Activated CD4-positive, alpha-beta T cell treated with anti-CD3 and anti-CD28 coated beads for 36 hours (primary cell): Measurements from ENCODE around the gene KIAA0930. TPM values are rescaled to one million over a fixed set of nuclear protein-coding genes. Genes with fewer than 3 reads are reported as not detected.

ENCODE experiments used
- ATAC-seq: fragments of 200-7000 bp; cut with Tn5 transposase; one replicate; pipeline ENCODE4 v1.10.0; 2021; ENCODE audit warnings: mild to moderate bottlenecking, moderate library complexity
- CTCF ChIA-PET: fragments of 350-600 bp; sonication (Branson Sonifier 250); formaldehyde crosslinking; loops from one replicate; lab custom pipeline; 2021; ENCODE audit warnings: antibody characterized with exemption; lab: Charles Lee
- POLR2A ChIA-PET: fragments of 350-600 bp; sonication (Branson Sonifier 250); formaldehyde crosslinking; loops from one replicate; lab custom pipeline; 2021; ENCODE audit warnings: antibody characterized with exemption, inconsistent platforms; lab: Charles Lee
- DNase-seq: peaks from one replicate; pipeline ENCODE4 v3.0.0-alpha.2; 2020
- H3K27ac Mint-ChIP-seq: one replicate; pipeline ENCODE4 v1.8.0; 2021; ENCODE audit warnings: mixed read lengths
- H3K27me3 Mint-ChIP-seq: one replicate; pipeline ENCODE4 v1.8.0; 2021; ENCODE audit warnings: mixed read lengths
- H3K36me3 Mint-ChIP-seq: one replicate; pipeline ENCODE4 v1.8.0; 2021; ENCODE audit warnings: low read depth, mixed read lengths
- H3K4me1 Mint-ChIP-seq: one replicate; pipeline ENCODE4 v1.8.0; 2021; ENCODE audit warnings: mixed read lengths
- H3K4me3 Mint-ChIP-seq: one replicate; pipeline ENCODE4 v1.8.0; 2021; ENCODE audit warnings: mild to moderate bottlenecking, moderate library complexity, mixed read lengths
- H3K9me3 Mint-ChIP-seq: one replicate; pipeline ENCODE4 v1.8.0; 2021; ENCODE audit warnings: low read depth, mixed read lengths
- intact Hi-C, 2 experiments: fragments of 100-400 bp; cut with DNase I in 1 of 2; cut with micrococcal nuclease in 1 of 2; formaldehyde crosslinking; loops; one replicate each; pipeline versions ENCODE4 v1.14.2 to v1.15.1; 2022 to 2024; cut with DNase I, micrococcal nuclease
- total RNA-seq, 2 experiments: library from RNA; stranded (reverse); gene quantifications; one replicate each; pipeline ENCODE4 v1.2.3, GENCODE V29; 2021

Gene KIAA0930
- total RNA-seq, 2 experiments from 2014 or later = 24.8 to 29.6 TPM

DNA sequence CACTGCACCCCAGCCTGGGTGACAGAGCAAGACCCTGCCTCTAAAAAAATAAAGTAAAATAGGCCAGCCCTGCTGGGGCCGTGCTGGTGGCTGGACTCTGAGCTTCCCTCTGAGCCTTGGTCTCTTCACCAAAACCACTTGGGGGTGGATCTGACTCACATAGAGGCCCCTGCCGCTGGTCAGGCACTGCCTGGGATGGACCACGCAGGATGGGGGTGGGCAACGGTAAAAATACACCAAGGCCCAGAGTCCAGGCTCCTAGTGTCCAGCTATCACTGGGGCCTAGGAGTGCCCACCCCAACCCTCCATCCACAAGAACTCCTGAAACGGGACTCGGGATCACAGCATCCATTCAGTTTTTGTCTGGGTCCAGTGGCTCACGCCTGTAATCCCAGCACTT, 31.8 kb upstream of the KIAA0930 start:
- Mint-ChIP-seq H3K9me3 (no peaks in the 10 kb centered on the region), H3K36me3 (no peaks in the 10 kb centered on the region), H3K27me3 (peaks cover 5% of the 10 kb centered on the region), H3K27ac (no peak overlapping the region), H3K4me3 (no peak overlapping the region), H3K4me1 (peaks cover 9% of the 10 kb centered on the region)
- intact Hi-C loops = no loop called here
- DNase-seq = no peak
- POLR2A ChIA-PET = no interaction called here
- CTCF ChIA-PET = interaction anchor here (0.8 to 1.8 kb wide), 7 partner anchors 7 to 165 kb away, joined by 3 to 7 read pairs (median 4); no protein-coding TSS in a partner anchor
- no peak for ATAC-seq

GRCh38 chr22:45271667-45272201, 31.0 kb upstream of the KIAA0930 start:
- H3K27me3 Mint-ChIP-seq = peaks cover 8% of the 10 kb centered on the region
- no peak overlapping the region for H3K27ac Mint-ChIP-seq
- H3K9me3 Mint-ChIP-seq = no peaks in the 10 kb centered on the region
- POLR2A ChIA-PET = no interaction called here
- intact Hi-C loops = no loop called here
- CTCF ChIA-PET = interaction anchor here (0.6 to 1.8 kb wide), 7 partner anchors 8 to 165 kb away, joined by 3 to 7 read pairs (median 4); no protein-coding TSS in a partner anchor
- DNase-seq (no peak), ATAC-seq (no peak)
- peaks cover 9% of the 10 kb centered on the region for H3K4me1 Mint-ChIP-seq
- no peaks in the 10 kb centered on the region for H3K36me3 Mint-ChIP-seq
- no peak overlapping the region for H3K4me3 Mint-ChIP-seq

- Mint-ChIP-seq H3K27ac (no peak overlapping the region), H3K4me1 (peaks cover 9% of the 10 kb centered on the region), H3K4me3 (no peak overlapping the region), H3K9me3 (no peaks in the 10 kb centered on the region), H3K27me3 (peaks cover 10% of the 10 kb centered on the region), H3K36me3 (no peaks in the 10 kb centered on the region)
- intact Hi-C loops = no loop called here
- ChIA-PET CTCF (interaction anchor here (0.7 to 1.3 kb wide), 4 partner anchors 11 to 284 kb away, joined by 3 to 5 read pairs (median 3); no protein-coding TSS in a partner anchor), POLR2A (no interaction called here)
- ATAC-seq (no peak), DNase-seq (no peak)
Observed at GRCh38 chr22:45270095-45271020, 29.7 kb upstream of the KIAA0930 start.

- peak; percentile 87 for ATAC-seq
- POLR2A ChIA-PET = no interaction called here
- peak; percentile 90 for DNase-seq
- peaks cover 10% of the 10 kb centered on the region for H3K27me3 Mint-ChIP-seq
- H3K36me3 Mint-ChIP-seq = no peaks in the 10 kb centered on the region
- H3K9me3 Mint-ChIP-seq = no peaks in the 10 kb centered on the region
- peak overlapping the region; percentile 67 for H3K4me3 Mint-ChIP-seq
- CTCF ChIA-PET = interaction anchor here (0.6 to 1.3 kb wide), 2 partner anchors 17 to 163 kb away, joined by 4 to 5 read pairs; no protein-coding TSS in a partner anchor
- peaks cover 9% of the 10 kb centered on the region for H3K4me1 Mint-ChIP-seq
- H3K27ac Mint-ChIP-seq = no peak overlapping the region
- intact Hi-C loops = loop anchor here (1.0 to 10.0 kb wide), 7 partner anchors 28 to 286 kb away; partner anchors contain the start of gene FAM118A (in 1 of the 2)
Observed at GRCh38 chr22:45268958-45269844, 28.5 kb upstream of the KIAA0930 start.

DNA sequence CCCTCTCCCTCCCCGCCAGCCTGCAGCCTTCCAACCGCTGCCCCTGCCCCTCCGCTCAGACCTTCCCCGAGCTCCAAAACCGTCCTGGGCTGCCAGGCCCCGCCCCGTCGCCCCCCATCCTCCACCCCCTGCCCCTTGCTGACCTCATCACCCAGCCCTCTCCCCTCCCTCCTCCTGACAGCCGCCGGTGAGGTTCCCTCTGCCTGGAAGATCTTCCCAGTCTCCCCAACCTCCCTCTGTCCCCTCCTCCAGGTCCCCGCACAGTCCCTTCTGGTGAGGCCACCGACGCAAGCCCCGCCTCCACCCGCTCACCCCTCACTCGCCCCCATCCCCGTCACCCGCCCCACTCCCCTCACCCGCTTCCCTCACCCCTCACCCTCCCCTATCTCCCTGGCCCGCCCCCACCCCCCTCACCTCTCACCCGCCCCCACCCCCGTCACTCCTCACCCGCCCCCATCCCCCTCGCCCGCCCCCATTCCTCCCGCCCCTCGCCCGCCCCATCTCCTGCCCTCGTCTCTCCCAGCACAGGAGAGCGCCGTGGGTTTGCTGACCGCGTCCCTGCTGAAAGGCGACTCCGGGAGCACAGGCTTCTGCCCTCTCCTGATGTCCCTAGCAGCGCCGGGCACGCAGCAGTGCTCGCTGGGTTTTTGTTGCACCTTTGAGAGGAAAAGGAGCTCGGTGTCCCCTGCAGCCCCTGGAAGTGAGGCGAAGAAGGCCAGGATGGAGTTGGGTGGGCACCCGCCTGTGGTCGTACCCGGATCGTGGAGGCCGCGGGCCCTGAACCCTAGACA, 27.7 kb upstream of the KIAA0930 start:
- Mint-ChIP-seq H3K9me3 (no peaks in the 10 kb centered on the region), H3K36me3 (no peaks in the 10 kb centered on the region), H3K4me1 (peaks cover 12% of the 10 kb centered on the region), H3K27me3 (peaks cover 14% of the 10 kb centered on the region), H3K4me3 (peak overlapping the region; percentile 67), H3K27ac (peak overlapping the region; percentile 33)
- CTCF ChIA-PET = interaction anchor here (0.6 to 1.1 kb wide), 3 partner anchors 18 to 113 kb away, joined by 3 to 4 read pairs (median 3); no protein-coding TSS in a partner anchor
- intact Hi-C loops = loop anchor here (2.0 to 10.0 kb wide), 2 partner anchors 128 to 286 kb away; no protein-coding TSS in a partner anchor
- DNase-seq (peak; percentile 32), ATAC-seq (peak; percentile 51)
- POLR2A ChIA-PET = interaction anchor here (0.6 kb wide), 1 partner anchor 87 kb away, joined by 3 read pairs; no protein-coding TSS in a partner anchor

- ATAC-seq (no peak), DNase-seq (no peak)
- Mint-ChIP-seq H3K27ac (no peak overlapping the region), H3K4me3 (no peak overlapping the region), H3K27me3 (peaks cover 21% of the 10 kb centered on the region), H3K4me1 (peaks cover 12% of the 10 kb centered on the region), H3K9me3 (no peaks in the 10 kb centered on the region), H3K36me3 (no peaks in the 10 kb centered on the region)
- POLR2A ChIA-PET = no interaction called here
- intact Hi-C loops = loop anchor here in 1 of 2 experiments (10.0 kb wide), 1 partner anchor 289 kb away; no protein-coding TSS in a partner anchor
- CTCF ChIA-PET = no interaction called here
Observed at GRCh38 chr22:45265535-45265934, 24.8 kb upstream of the KIAA0930 start.

GRCh38 chr22:45263463-45264269, 23.0 kb upstream of the KIAA0930 start:
- DNase-seq = peak; percentile 21
- no peaks in the 10 kb centered on the region for H3K9me3 Mint-ChIP-seq
- no peak overlapping the region for H3K4me3 Mint-ChIP-seq
- intact Hi-C loops = loop anchor here in 1 of 2 experiments (10.0 kb wide), 1 partner anchor 291 kb away; no protein-coding TSS in a partner anchor
- H3K36me3 Mint-ChIP-seq = no peaks in the 10 kb centered on the region
- peaks cover 3% of the 10 kb centered on the region for H3K4me1 Mint-ChIP-seq
- peaks cover 22% of the 10 kb centered on the region for H3K27me3 Mint-ChIP-seq
- POLR2A ChIA-PET = interaction anchor here (0.6 kb wide), 1 partner anchor 74 kb away, joined by 3 read pairs; no protein-coding TSS in a partner anchor
- CTCF ChIA-PET = interaction anchor here (0.6 to 0.7 kb wide), 2 partner anchors 78 to 100 kb away, joined by 3 to 4 read pairs; partner anchors contain the start of gene NUP50
- no peak for ATAC-seq
- H3K27ac Mint-ChIP-seq = no peak overlapping the region

- H3K27me3 Mint-ChIP-seq = peaks cover 22% of the 10 kb centered on the region
- intact Hi-C loops = loop anchor here in 1 of 2 experiments (10.0 kb wide), 1 partner anchor 292 kb away; no protein-coding TSS in a partner anchor
Observed at GRCh38 chr22:45262931-45263462, 22.3 kb upstream of the KIAA0930 start.

More at GRCh38 chr22:45262931-45263462, 22.3 kb upstream of the KIAA0930 start:
- CTCF ChIA-PET = interaction anchor here (0.6 to 1.2 kb wide), 2 partner anchors 11 to 77 kb away, joined by 3 to 4 read pairs; no protein-coding TSS in a partner anchor
- Mint-ChIP-seq H3K36me3 (no peaks in the 10 kb centered on the region), H3K27ac (no peak overlapping the region), H3K4me1 (peaks cover 2% of the 10 kb centered on the region), H3K4me3 (no peak overlapping the region), H3K9me3 (peaks cover 2% of the 10 kb centered on the region)
- DNase-seq (no peak), ATAC-seq (no peak)
- POLR2A ChIA-PET = interaction anchor here (0.6 kb wide), 1 partner anchor 74 kb away, joined by 3 read pairs; no protein-coding TSS in a partner anchor
